NCI-H1092 (cell line): ENCODE measurements around the gene PICK1.
"Not testable (repeated sequence)": the region's sequence is repeated elsewhere in the genome, so short reads cannot be mapped to it uniquely, and the experiment has no call there.

ENCODE experiments used
- DNase-seq: peaks from one replicate; lab custom pipeline; 2025; lab: John Stamatoyannopoulos, UW

Gene PICK1

DNA sequence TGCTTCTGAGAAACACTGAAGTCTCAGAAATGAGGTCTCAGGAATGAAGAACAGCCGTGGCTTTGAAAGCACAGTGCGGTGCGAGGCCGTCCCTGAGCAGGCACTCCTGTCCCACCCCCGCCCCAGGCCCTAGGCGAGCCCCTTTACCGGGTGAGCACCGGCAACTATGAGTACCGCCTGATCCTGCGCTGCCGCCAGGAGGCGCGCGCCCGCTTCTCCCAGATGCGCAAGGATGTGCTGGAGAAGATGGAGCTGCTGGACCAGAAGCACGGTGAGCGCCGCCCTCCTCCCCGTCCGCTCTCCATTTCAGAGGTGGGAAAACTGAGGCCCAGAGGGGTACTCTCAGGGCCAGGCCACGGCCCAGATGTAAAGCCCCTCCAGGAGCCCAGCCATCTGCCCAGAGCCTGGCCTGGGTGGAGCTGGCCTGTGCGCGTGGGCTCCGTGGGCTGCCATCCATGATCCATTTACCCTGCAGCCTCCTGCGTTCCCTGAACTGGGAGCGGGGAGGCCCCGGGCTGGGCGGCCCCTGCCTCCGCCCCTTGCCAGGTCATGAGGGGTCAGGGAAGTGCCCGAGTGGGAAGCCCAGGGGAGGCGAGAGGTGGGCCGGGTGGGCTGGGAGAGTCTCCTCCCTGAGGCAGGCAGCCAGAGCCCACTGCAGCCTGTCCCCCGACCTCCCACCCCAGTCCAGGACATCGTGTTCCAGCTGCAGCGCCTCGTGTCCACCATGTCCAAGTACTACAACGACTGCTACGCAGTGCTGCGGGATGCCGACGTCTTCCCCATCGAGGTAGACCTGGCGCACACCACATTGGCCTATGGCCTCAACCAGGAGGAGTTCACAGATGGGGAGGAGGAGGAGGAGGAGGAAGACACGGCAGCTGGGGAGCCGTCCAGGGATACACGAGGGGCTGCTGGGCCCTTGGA lies 17.2 kb downstream of the PICK1 start:
- no peak for DNase-seq

DNA sequence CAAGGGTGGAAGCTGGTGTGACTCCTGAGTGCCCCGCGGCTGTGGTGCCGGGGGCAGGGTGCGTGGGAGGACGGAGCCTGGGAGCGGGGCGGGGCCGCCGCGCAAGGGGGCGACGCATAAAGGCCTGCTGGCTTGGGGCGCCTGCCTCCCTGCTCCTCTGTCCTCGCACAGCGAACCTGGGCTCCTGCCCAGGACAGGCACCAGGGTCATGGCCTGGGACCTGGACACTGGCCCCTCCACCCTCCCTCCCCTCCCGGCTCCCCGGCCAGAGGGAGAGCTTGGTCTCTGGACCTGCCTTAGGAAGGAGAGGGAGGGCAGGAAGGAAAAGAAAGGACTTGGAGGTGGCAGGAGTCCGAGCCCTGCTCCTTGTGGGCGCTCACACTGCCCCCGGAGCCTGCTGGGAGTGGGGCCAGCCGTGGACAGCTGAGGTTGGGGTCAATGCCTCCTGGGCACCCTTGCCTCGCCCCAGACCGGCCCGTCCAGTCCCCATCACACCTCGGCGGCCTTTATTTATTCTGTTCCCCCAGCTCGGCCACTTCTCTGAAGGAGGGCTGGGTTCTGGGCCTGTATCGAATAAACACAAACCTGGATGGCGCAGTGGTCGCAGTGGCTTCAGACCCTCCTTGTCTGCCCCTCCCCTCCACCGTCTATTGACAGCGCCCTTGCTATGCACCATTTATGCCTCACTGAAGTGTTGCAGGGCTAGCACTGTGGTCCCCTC lies 18.1 kb downstream of the PICK1 start:
- DNase-seq, result no peak

- no peak for DNase-seq
Measured at GRCh38 chr22:38075961-38076360, 18.8 kb downstream of the PICK1 start.

- DNase-seq, result no peak
Measured at GRCh38 chr22:38077096-38077495, 19.9 kb downstream of the PICK1 start.

GRCh38 chr22:38077595-38077994 lies 20.4 kb downstream of the PICK1 start:
- DNase-seq, result no peak

GRCh38 chr22:38078046-38078840 lies 21.0 kb downstream of the PICK1 start:
- DNase-seq, result no peak

DNA sequence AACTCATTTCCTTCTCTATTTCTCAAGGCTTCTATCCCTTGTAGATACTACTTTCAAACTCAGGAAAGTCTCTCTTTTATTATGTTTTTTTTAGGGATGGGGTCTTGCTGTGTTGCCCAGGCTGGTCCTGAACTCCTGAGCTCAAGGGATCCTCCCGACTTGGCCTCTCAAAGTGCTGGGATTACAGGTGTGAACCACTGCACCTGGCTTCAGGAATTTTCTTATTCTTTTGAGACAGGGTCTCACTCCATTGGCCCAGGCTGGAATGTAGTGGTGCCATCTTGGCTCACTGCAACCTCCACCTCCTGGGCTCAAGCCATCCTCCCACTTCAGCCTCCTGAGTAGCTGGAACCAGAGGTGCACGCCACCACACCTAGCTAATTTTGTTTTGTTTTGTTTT lies 22.0 kb downstream of the PICK1 start:
- not testable (repeated sequence) for DNase-seq

GRCh38 chr22:38079804-38080203 lies 22.6 kb downstream of the PICK1 start:
- no peak for DNase-seq

GRCh38 chr22:38080474-38080849 lies 23.3 kb downstream of the PICK1 start:
- no peak for DNase-seq

DNA sequence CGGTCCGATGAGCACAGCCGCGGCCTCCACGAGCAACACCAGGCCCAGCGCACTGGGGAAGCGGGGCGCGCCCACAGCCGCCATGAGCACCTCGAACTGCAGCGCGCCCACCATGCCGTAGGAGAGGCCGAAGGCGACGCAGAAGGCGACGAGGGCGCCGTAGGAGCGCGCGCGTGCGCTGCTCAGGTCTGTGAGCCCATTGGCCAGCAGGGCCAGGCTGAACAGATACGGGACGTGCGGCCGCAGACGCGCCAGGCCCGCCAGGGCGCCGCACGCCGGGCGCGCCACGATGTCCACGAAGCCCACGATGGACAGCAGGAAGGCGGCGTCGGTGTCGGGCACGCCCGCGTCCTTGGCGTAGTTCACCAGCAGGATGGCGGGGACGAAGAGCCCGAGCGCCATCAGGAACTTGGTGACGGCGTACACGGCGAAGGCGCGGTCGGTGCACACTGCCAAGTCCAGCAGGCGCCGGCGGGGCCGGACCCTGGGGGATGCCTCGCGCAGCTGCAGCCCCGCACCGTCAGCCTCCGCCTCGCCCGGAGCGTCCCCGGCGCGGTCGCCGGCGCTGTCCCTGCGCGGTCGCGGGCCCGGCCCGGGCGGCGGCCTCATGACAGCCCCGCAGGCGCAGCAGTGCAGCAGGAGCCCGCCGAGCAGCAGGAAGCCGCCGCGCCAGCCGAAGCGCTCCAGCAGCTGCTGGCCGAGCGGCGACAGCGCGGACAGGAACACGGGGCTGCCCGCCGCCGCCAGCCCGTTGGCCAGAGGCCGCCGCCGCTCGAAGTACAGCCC lies 23.8 kb downstream of the PICK1 start:
- DNase-seq, result no peak

DNA sequence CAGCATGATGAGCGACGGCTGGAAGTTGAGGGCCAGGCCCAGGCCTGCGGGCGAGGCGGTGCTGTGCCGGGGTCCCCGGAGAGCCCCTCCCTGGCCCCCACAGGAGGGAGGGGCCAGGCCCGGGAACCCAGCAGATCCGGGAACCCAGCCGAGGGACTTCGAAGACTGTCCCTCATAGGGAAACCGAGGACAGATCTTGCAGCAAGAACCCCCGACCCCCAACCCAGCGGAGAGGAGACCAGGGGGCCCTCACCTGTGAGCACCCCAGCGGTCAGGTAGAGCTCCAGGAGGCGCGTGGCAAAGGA lies 24.4 kb downstream of the PICK1 start:
- no peak for DNase-seq

DNA sequence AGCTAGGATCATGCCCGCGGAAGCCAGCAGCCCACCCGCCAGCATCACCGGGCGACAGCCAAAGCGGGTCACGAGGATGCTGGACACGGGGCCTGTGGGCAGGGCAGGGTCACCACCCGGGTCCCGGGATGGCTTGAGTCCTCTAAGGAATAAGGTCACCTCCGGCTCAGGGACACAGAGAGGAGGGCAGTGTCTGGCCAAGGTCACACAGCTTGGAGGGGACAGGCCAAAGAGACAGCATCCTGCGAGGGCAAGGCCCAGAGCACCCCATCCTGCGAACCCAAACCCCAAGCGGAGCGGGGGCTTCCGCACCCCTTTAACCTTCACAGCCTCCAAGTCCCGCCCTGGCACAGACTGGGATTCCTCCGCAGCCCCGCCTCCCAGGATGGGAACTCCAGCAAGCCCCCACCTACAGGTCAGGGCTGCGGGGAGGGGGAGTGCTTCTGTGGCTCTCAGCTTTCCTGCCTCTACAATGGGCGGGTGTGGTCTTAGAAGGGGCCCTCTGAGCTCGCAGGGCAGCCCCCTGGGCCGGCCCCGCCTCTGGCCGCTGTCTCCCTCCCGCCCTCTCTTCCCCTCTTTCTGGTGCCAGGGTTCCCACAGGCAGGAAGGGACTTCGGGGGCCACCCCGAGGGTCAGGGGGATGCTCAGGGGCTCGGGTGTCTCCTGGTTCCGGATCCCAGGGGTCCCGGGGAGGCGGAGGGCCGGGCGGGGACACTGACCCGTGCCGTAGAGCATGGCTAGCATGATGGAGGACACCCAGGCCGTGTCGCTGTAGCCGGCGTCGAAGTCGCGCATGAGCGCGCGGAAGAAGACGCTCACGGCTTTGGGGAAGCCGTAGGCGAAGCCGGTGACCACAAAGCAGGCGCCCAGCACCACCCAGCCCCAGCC lies 25.0 kb downstream of the PICK1 start:
- DNase-seq, result no peak

DNA sequence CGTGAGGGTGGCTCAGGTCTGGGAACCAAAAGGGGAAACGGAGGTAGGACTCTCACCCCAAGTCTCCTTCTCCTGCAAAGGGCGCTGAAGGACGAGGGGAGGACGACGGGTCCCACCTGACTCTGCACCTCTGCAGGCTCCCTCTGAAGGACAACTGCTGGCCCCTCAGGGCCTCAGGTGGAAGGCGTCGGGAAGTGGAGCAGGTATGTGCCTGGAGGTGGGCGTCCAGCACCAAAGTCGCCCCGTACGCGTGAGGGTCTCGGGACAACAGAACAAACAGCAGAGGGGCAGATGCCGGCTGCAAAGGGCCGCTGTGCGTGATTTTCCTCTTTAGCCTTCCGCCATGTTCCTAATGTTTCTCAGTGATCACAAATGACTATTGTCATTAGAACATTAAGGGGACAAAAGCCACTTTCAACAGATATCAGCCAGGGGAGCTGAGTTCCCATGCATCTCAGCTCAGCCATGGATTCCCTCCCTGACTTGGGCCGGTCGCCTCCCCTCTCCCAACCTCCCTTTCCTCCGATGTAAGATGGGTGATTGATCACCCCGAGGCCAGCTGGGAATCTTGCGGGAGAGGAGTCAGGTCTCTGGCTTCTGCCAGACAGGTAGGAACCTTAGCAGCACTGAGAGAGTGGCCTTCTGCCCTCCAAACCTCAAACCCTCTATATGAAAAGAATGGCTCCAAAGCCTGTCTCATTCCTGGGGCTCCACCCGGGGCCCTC lies 25.9 kb downstream of the PICK1 start:
- no peak for DNase-seq

DNA sequence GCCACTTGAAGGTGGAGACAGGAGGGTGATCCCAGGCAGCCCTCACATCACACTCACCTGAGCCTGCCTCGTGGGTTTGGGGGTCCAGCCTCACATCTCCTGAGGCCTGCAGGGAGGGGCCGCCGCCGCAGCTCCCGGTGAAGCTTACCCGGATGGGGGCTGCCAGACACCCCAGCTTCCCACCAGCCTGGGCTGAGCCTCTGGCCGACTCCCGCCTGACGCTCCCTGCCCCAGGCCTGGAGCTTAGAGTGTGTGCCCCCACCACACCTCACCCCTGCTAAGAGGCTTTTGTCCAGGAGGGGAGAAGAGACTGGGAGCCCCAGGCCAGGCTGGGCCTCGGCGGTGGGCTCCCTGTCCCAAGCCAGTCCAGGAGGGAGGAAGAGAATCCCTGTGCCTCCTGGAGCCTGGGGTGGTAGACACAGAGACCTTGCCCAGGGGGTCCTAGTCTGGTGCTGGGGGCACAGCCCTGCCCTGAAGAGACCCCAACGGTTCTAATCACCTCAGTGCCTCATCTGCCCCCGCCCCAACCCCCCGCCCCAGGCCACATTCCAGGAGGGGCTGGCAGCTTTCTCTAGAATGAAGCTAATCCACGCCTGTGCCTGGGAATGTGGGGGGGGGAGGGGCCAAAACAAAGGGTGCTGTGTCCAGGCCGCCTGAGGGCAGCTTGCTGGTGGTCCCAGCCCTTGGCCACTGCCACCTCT lies 26.9 kb downstream of the PICK1 start, which contains the start of gene SLC16A8:
Gene SLC16A8, minus strand, starts transcription at position 254 of the 701 bp plus-strand sequence. CDS start 1,311 bp downstream, outside the sequence.
- no peak for DNase-seq

- no peak for DNase-seq
Measured at GRCh38 chr22:38085056-38085455, 27.9 kb downstream of the PICK1 start.

DNA sequence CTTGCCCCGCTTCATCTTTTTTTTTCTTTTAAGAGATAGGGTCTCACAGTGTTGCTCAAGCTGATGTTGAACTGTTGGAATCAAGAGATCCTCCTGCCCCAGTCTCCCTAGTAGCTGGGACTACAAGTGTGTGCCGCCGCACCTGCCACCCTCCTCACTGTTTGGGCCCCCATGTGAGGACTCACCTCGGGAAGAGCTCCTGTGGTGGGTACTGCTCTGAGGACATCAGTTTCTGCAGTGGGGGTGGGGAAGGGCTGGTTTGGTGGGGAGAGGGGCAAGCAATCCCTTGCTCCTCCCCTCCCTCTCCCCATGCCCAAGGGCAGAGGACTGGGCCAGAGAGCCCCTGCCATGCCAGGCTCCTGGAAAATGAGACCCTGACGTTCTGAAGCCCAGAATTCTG lies 28.3 kb downstream of the PICK1 start:
- no peak for DNase-seq

- DNase-seq, result no peak
Measured at GRCh38 chr22:38086001-38086845, 29.0 kb downstream of the PICK1 start.

- DNase-seq, result no peak
Measured at GRCh38 chr22:38086942-38087341, 29.7 kb downstream of the PICK1 start.
